Activated CD8-positive, alpha-beta T cell treated with anti-CD3 and anti-CD28 coated beads for 36 hours (primary cell): ENCODE measurements around the gene TSR1. TPM values are rescaled to one million over a fixed set of nuclear protein-coding genes. Genes with fewer than 3 reads are reported as not detected.
A peak's percentile ranks its signal among the peaks of the same experiment; 100 is the strongest.

Experiments used
- ATAC-seq: fragments of 200-7000 bp; cut with Tn5 transposase; one replicate; pipeline ENCODE4 v1.10.0; 2021; ENCODE audit warnings: mild to moderate bottlenecking, moderate library complexity
- CTCF ChIA-PET: fragments of 350-600 bp; sonication (Branson Sonifier 250); formaldehyde crosslinking; loops from one replicate; lab custom pipeline; 2021; ENCODE audit warnings: antibody characterized with exemption; lab: Charles Lee
- POLR2A ChIA-PET: fragments of 350-600 bp; sonication (Branson Sonifier 250); formaldehyde crosslinking; loops from one replicate; lab custom pipeline; 2021; ENCODE audit warnings: antibody characterized with exemption; lab: Charles Lee
- DNase-seq: peaks from one replicate; pipeline ENCODE4 v3.0.0-alpha.2; 2020
- H3K27ac Mint-ChIP-seq: one replicate; pipeline ENCODE4 v1.8.0; 2021; ENCODE audit warnings: mild to moderate bottlenecking, mixed read lengths
- H3K27me3 Mint-ChIP-seq: one replicate; pipeline ENCODE4 v1.8.0; 2021; ENCODE audit warnings: mixed read lengths
- H3K36me3 Mint-ChIP-seq: one replicate; pipeline ENCODE4 v1.8.0; 2021; ENCODE audit warnings: low read depth, mixed read lengths
- H3K4me1 Mint-ChIP-seq: one replicate; pipeline ENCODE4 v1.8.0; 2021; ENCODE audit warnings: low read depth, mixed read lengths
- H3K4me3 Mint-ChIP-seq: one replicate; pipeline ENCODE4 v1.8.0; 2021; ENCODE audit warnings: mild to moderate bottlenecking, moderate library complexity, mixed read lengths
- H3K9me3 Mint-ChIP-seq: one replicate; pipeline ENCODE4 v1.8.0; 2021; ENCODE audit warnings: mixed read lengths
- intact Hi-C: fragments of 100-400 bp; cut with micrococcal nuclease; formaldehyde crosslinking; loops from one replicate; pipeline ENCODE4 v1.10.0; 2022
- total RNA-seq, 2 experiments: library from RNA; stranded (reverse); gene quantifications; one replicate each; pipeline ENCODE4 v1.2.3, GENCODE V29; 2021
- TF ChIP-seq, protein P1 (sequence below): fragments of 200-600 bp; IDR thresholded peaks from one replicate; pipeline ENCODE4 v1.8.0; 2022; ENCODE audit warnings: antibody characterized with exemption, mild to moderate bottlenecking

The TSR1 gene
- total RNA-seq, 2 experiments from 2014 or later, result 75.8 to 79.4 TPM

DNA sequence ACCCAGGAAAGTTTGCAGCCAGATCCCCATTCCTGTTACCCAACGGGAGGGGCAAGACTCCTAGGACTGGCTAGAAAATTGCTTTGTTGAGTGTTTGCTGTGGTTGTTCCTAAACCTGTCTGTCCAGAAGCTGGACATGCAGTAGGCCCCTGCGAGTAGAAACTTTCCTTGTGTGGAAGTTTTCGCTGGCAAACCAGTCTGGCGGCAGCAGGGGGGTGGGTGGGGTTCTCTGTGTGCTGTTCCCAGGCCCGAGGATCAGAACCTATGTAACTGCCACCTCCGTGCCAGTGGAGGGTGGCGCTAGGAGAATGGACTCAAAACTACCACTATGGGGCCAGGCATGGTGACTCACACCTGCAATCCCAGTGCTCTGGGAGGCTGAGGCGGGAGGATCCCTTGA lies 10.2 kb upstream of the TSR1 start:
- Mint-ChIP-seq H3K4me3 (no peak overlapping the region), H3K27me3 (no peaks in the 10 kb centered on the region), H3K9me3 (no peaks in the 10 kb centered on the region), H3K36me3 (peaks cover 6% of the 10 kb centered on the region), H3K27ac (no peak overlapping the region), H3K4me1 (peaks cover 16% of the 10 kb centered on the region)
- TF ChIP-seq, protein P1, sequence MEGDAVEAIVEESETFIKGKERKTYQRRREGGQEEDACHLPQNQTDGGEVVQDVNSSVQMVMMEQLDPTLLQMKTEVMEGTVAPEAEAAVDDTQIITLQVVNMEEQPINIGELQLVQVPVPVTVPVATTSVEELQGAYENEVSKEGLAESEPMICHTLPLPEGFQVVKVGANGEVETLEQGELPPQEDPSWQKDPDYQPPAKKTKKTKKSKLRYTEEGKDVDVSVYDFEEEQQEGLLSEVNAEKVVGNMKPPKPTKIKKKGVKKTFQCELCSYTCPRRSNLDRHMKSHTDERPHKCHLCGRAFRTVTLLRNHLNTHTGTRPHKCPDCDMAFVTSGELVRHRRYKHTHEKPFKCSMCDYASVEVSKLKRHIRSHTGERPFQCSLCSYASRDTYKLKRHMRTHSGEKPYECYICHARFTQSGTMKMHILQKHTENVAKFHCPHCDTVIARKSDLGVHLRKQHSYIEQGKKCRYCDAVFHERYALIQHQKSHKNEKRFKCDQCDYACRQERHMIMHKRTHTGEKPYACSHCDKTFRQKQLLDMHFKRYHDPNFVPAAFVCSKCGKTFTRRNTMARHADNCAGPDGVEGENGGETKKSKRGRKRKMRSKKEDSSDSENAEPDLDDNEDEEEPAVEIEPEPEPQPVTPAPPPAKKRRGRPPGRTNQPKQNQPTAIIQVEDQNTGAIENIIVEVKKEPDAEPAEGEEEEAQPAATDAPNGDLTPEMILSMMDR, result no peak
- ChIA-PET POLR2A (interaction anchor here (2.0 kb wide), 1 partner anchor 10 kb away, joined by 10 read pairs; the partner anchor contains the start of genes SGSM2 and TSR1), CTCF (interaction anchor here (1.5 kb wide), 1 partner anchor 25 kb away, joined by 3 read pairs; no protein-coding TSS in a partner anchor)
- intact Hi-C loops, result no loop called here
- DNase-seq (no peak), ATAC-seq (no peak)

DNA sequence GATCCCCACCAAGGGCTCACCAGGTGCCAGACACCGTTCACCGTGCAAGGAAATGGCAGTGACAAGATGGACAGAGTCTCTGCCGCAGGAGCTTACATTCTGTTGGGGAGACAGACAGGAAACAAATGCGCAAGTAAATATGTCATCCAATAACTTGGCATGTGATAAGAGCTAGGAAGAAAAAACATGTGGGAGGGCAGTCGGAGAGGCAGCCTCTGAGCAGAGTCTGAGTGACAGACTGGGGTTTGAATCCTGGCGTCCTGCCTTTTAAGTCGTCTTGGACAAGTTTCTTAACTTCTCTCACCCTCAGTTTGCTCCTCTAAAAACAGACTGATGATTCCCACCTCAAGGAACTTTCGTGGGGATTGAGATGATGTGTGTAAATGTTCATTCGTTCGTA lies 8.3 kb upstream of the TSR1 start:
- ChIA-PET POLR2A (no interaction called here), CTCF (interaction anchor here (1.3 kb wide), 1 partner anchor 8 kb away, joined by 5 read pairs; no protein-coding TSS in a partner anchor)
- peaks cover 20% of the 10 kb centered on the region for H3K4me1 Mint-ChIP-seq
- peaks cover 10% of the 10 kb centered on the region for H3K36me3 Mint-ChIP-seq
- intact Hi-C loops, result no loop called here
- ATAC-seq (no peak), DNase-seq (no peak)
- H3K27ac Mint-ChIP-seq, result no peak overlapping the region
- TF ChIP-seq, protein P1, result no peak
- no peaks in the 10 kb centered on the region for H3K9me3 Mint-ChIP-seq
- H3K27me3 Mint-ChIP-seq, result no peaks in the 10 kb centered on the region
- no peak overlapping the region for H3K4me3 Mint-ChIP-seq

DNA sequence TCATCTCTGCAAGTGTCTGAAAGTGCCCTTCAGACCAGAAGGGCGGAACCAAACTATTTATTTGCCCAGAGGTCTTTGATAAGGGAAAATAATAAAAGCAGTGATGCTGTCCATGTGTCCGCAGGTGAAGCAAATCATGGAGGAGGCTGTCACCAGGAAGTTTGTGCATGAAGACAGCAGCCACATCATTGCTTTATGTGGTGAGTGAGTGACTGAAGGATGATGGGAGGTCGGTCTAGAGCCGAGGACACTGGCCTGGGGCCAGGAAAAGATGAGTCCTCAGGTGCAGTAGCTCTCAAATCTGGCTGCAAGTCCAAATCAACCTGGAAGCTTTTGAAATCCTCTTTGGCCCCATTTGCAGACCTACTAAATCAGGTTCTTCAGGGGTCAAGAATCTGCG lies 7.2 kb upstream of the TSR1 start:
- peaks cover 22% of the 10 kb centered on the region for H3K4me1 Mint-ChIP-seq
- intact Hi-C loops, result no loop called here
- CTCF ChIA-PET, result no interaction called here
- no peaks in the 10 kb centered on the region for H3K9me3 Mint-ChIP-seq
- DNase-seq (peak; percentile 90), ATAC-seq (peak; percentile 91)
- H3K4me3 Mint-ChIP-seq, result no peak overlapping the region
- peaks cover 10% of the 10 kb centered on the region for H3K36me3 Mint-ChIP-seq
- TF ChIP-seq, protein P1, result no peak
- H3K27ac Mint-ChIP-seq, result peak overlapping the region; percentile 58
- H3K27me3 Mint-ChIP-seq, result no peaks in the 10 kb centered on the region
- POLR2A ChIA-PET, result interaction anchor here (1.2 kb wide), 1 partner anchor 9 kb away, joined by 3 read pairs; no protein-coding TSS in a partner anchor

DNA sequence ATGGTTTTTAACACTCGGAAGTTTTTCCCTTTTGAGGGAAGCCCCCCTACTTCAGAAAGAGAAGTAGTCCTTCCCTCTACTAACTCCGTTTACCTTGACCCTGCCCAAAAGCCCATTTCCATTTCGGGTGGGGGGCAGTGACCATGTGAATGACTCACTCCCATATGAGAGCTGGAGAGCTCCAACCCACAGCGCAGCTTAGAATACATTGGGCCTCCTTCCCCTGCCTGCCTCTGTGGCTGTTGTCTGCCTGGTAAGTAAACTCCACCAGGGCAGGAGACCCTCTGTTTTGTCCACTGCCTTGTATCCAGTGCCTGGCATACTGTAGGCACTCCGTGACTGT lies 2.0 kb upstream of the TSR1 start:
- peak; percentile 31 for DNase-seq
- Mint-ChIP-seq H3K4me3 (peak overlapping the region; percentile 75), H3K9me3 (no peaks in the 10 kb centered on the region), H3K4me1 (peaks cover 21% of the 10 kb centered on the region), H3K27me3 (no peaks in the 10 kb centered on the region), H3K27ac (peak overlapping the region; percentile 68), H3K36me3 (peaks cover 7% of the 10 kb centered on the region)
- intact Hi-C loops, result loop anchor here (5.0 kb wide), 1 partner anchor 86 kb away; no protein-coding TSS in a partner anchor
- CTCF ChIA-PET, result interaction anchor here (0.8 to 2.0 kb wide), 6 partner anchors 10 to 78 kb away, joined by 3 to 10 read pairs (median 5); no protein-coding TSS in a partner anchor
- POLR2A ChIA-PET, result interaction anchor here (1.0 to 10.5 kb wide), 6 partner anchors 14 to 294 kb away, joined by 3 to 114 read pairs (median 4); no protein-coding TSS in a partner anchor
- no peak for ATAC-seq
- TF ChIP-seq, protein P1, result no peak
